Stomach (tissue), 4 donors: ENCODE data around the gene OVOL2.

ENCODE experiments used
- CTCF ChIP-seq, 7 experiments: fragments of 450-650 bp in 4 of 7; fragments of 200-600 bp in 3 of 7; sonication (generic) in 3 of 7; IDR thresholded peaks; one replicate each; pipeline ENCODE4 v1.5.1; 2016 to 2019; ENCODE audit warnings: antibody characterized with exemption in 7 of 7, control low read depth in 2 of 7, mild to moderate bottlenecking in 1 of 7
- EP300 ChIP-seq: sonication (generic); formaldehyde crosslinking; IDR thresholded peaks from one replicate; pipeline ENCODE4 v1.6.1; 2017; ENCODE audit warnings: antibody characterized with exemption

- no peak for TF ChIP-seq CTCF (IDR thresholded peaks at IDR 0.05)
- TF ChIP-seq EP300 = no peak
Measured at GRCh38 chr20:18014411-18014810, 43.3 kb downstream of the OVOL2 start.
